ENCODE data around the gene ZBTB4.
A peak's percentile ranks its signal among the peaks of the same experiment; 100 is the strongest.
"Not testable (repeated sequence)": the region's sequence is repeated elsewhere in the genome, so short reads cannot be mapped to it uniquely, and the experiment has no call there.

ZBTB4 gene

DNA sequence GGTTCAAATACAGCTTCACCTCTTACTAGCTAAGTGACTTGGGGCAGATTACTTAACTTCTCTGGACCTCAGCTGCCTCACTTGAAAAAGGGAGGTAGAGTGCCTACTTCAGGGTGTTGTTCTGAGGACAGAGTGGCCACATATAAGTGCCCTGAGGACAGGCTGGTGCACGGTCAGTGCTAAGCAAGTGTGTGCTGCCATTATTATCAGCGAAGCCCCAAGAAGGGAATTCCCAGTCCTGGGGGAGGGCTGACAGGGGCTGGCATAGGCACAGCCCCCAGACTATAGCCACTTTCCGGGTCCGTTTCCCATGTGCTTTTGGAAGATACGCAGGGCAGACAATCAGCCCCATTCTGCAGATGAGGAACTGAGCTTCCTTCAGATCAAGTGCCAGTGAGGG is 2.5 kb downstream of the ZBTB4 start:
- no peak for DNase-seq (ENCODE audit: low spot score)
- no peak overlapping the region for H3K9ac ChIP-seq (ENCODE audit: low read depth, low read length, poor library complexity)
- H3K23ac ChIP-seq (ENCODE audit: low read depth, low read length, poor library complexity) = peak overlapping the region; percentile 80
- no peak overlapping the region for H3K4me3 ChIP-seq (ENCODE audit: low read length in 2 of 2)
- H3K4me2 ChIP-seq (ENCODE audit: insufficient read depth, low read length, poor library complexity, severe bottlenecking) = no peak overlapping the region
- peak overlapping the region; percentile 75 for H2BK5ac ChIP-seq (ENCODE audit: low read length)
- peaks cover 18% of the 10 kb centered on the region for H3K79me1 ChIP-seq (ENCODE audit: low read depth, low read length)
- H2AFZ ChIP-seq (ENCODE audit: low read length) = no peak overlapping the region
- no peaks in the 10 kb centered on the region for H3K9me3 ChIP-seq (replicated peaks in 1 of 2; ENCODE audit: control insufficient read depth in 2 of 2, insufficient read depth in 1 of 2, low read depth in 1 of 2, low read length in 2 of 2)
- peaks cover 18 to 20% of the 10 kb centered on the region in 2 donors for H3K4me1 ChIP-seq (ENCODE audit: control insufficient read depth in 2 of 2, insufficient read depth in 1 of 2, low read depth in 1 of 2, low read length in 2 of 2)
- H4K8ac ChIP-seq (ENCODE audit: low read depth, low read length) = no peak overlapping the region
- no peak overlapping the region for H3K27ac ChIP-seq (replicated peaks; ENCODE audit: low read length)
- peaks cover 0 to 3% of the 10 kb centered on the region in 2 donors for H3K36me3 ChIP-seq (replicated peaks in 1 of 2; ENCODE audit: control insufficient read depth in 2 of 2, insufficient read depth in 2 of 2, low read length in 2 of 2)
- H2BK120ac ChIP-seq (ENCODE audit: low read depth, low read length) = no peak overlapping the region
- WGBS, 2 donors (ENCODE audit: extremely low coverage in 2 of 2, insufficient read length in 2 of 2, insufficient replicate concordance in 1 of 2) = no CpG with 5 or more reads among the region's 5 CpGs
- H4K91ac ChIP-seq (ENCODE audit: low read depth, low read length, poor library complexity) = no peak overlapping the region
- no peak overlapping the region for H2AK5ac ChIP-seq (ENCODE audit: low read depth, low read length)
- H3K4ac ChIP-seq (ENCODE audit: low read length) = peak overlapping the region; percentile 76
- no peak overlapping the region for H3K14ac ChIP-seq (ENCODE audit: low read length)
- peak overlapping the region; percentile 46 for H2BK12ac ChIP-seq (ENCODE audit: low read length)
- H3K18ac ChIP-seq (ENCODE audit: low read length) = no peak overlapping the region
- H3K27me3 ChIP-seq (ENCODE audit: control insufficient read depth in 3 of 3, insufficient read depth in 3 of 3, low read depth in 1 of 3, low read length in 3 of 3) = no peaks in the 10 kb centered on the region
- peak overlapping the region; percentile 49 for H2BK15ac ChIP-seq (ENCODE audit: low read length)

- H3K27ac ChIP-seq (replicated peaks; ENCODE audit: low read length) = no peak overlapping the region
- WGBS, 2 donors (ENCODE audit: extremely low coverage in 2 of 2, insufficient read length in 2 of 2, insufficient replicate concordance in 1 of 2) = no CpG with 5 or more reads among the region's 3 CpGs
These were observed 2.9 kb downstream of the ZBTB4 start for GRCh38 chr17:7476494-7476893.

GRCh38 chr17:7475764-7476422 is 3.5 kb downstream of the ZBTB4 start:
- WGBS, 2 donors (ENCODE audit: extremely low coverage in 2 of 2, insufficient read length in 2 of 2, insufficient replicate concordance in 1 of 2) = no CpG with 5 or more reads among the region's 15 CpGs
- H3K9me3 ChIP-seq (replicated peaks in 1 of 2; ENCODE audit: control insufficient read depth in 2 of 2, insufficient read depth in 1 of 2, low read depth in 1 of 2, low read length in 2 of 2) = no peaks in the 10 kb centered on the region
- H3K79me1 ChIP-seq (ENCODE audit: low read depth, low read length) = peaks cover 18% of the 10 kb centered on the region
- no peak overlapping the region for H3K23ac ChIP-seq (ENCODE audit: low read depth, low read length, poor library complexity)
- no peak overlapping the region for H2BK15ac ChIP-seq (ENCODE audit: low read length)
- H3K27me3 ChIP-seq (ENCODE audit: control insufficient read depth in 3 of 3, insufficient read depth in 3 of 3, low read depth in 1 of 3, low read length in 3 of 3) = no peaks in the 10 kb centered on the region
- no peak overlapping the region for H3K27ac ChIP-seq (replicated peaks; ENCODE audit: low read length)
- H4K91ac ChIP-seq (ENCODE audit: low read depth, low read length, poor library complexity) = no peak overlapping the region
- H4K8ac ChIP-seq (ENCODE audit: low read depth, low read length) = no peak overlapping the region
- H3K4me3 ChIP-seq (ENCODE audit: low read length in 2 of 2) = no peak overlapping the region
- no peak overlapping the region for H3K18ac ChIP-seq (ENCODE audit: low read length)
- H3K4me2 ChIP-seq (ENCODE audit: insufficient read depth, low read length, poor library complexity, severe bottlenecking) = no peak overlapping the region
- no peak overlapping the region for H3K4ac ChIP-seq (ENCODE audit: low read length)
- DNase-seq (ENCODE audit: low spot score) = no peak
- H3K9ac ChIP-seq (ENCODE audit: low read depth, low read length, poor library complexity) = no peak overlapping the region
- no peak overlapping the region for H2BK120ac ChIP-seq (ENCODE audit: low read depth, low read length)
- peaks cover 18 to 20% of the 10 kb centered on the region in 2 donors for H3K4me1 ChIP-seq (ENCODE audit: control insufficient read depth in 2 of 2, insufficient read depth in 1 of 2, low read depth in 1 of 2, low read length in 2 of 2)
- no peak overlapping the region for H2AK5ac ChIP-seq (ENCODE audit: low read depth, low read length)
- no peak overlapping the region for H2BK5ac ChIP-seq (ENCODE audit: low read length)
- H3K36me3 ChIP-seq (replicated peaks in 1 of 2; ENCODE audit: control insufficient read depth in 2 of 2, insufficient read depth in 2 of 2, low read length in 2 of 2) = peaks cover 0 to 3% of the 10 kb centered on the region in 2 donors
- H3K14ac ChIP-seq (ENCODE audit: low read length) = no peak overlapping the region
- no peak overlapping the region for H2AFZ ChIP-seq (ENCODE audit: low read length)
- no peak overlapping the region for H2BK12ac ChIP-seq (ENCODE audit: low read length)

More at GRCh38 chr17:7476494-7476893, 2.9 kb downstream of the ZBTB4 start:
- Histone ChIP-seq H2BK12ac (ENCODE audit: low read length) (no peak overlapping the region), H3K9me3 (replicated peaks in 1 of 2; ENCODE audit: control insufficient read depth in 2 of 2, insufficient read depth in 1 of 2, low read depth in 1 of 2, low read length in 2 of 2) (no peaks in the 10 kb centered on the region), H3K9ac (ENCODE audit: low read depth, low read length, poor library complexity) (no peak overlapping the region), H2BK5ac (ENCODE audit: low read length) (no peak overlapping the region), H3K4ac (ENCODE audit: low read length) (no peak overlapping the region), H2BK120ac (ENCODE audit: low read depth, low read length) (no peak overlapping the region), H3K79me1 (ENCODE audit: low read depth, low read length) (peaks cover 18% of the 10 kb centered on the region), H3K36me3 (replicated peaks in 1 of 2; ENCODE audit: control insufficient read depth in 2 of 2, insufficient read depth in 2 of 2, low read length in 2 of 2) (peaks cover 0 to 3% of the 10 kb centered on the region in 2 donors), H3K4me3 (ENCODE audit: low read length in 2 of 2) (no peak overlapping the region), H4K91ac (ENCODE audit: low read depth, low read length, poor library complexity) (no peak overlapping the region), H4K8ac (ENCODE audit: low read depth, low read length) (no peak overlapping the region), H2AK5ac (ENCODE audit: low read depth, low read length) (no peak overlapping the region), H2BK15ac (ENCODE audit: low read length) (no peak overlapping the region), H3K14ac (ENCODE audit: low read length) (no peak overlapping the region), H3K4me2 (ENCODE audit: insufficient read depth, low read length, poor library complexity, severe bottlenecking) (no peak overlapping the region), H3K27me3 (ENCODE audit: control insufficient read depth in 3 of 3, insufficient read depth in 3 of 3, low read depth in 1 of 3, low read length in 3 of 3) (no peaks in the 10 kb centered on the region), H2AFZ (ENCODE audit: low read length) (no peak overlapping the region), H3K23ac (ENCODE audit: low read depth, low read length, poor library complexity) (no peak overlapping the region), H3K4me1 (ENCODE audit: control insufficient read depth in 2 of 2, insufficient read depth in 1 of 2, low read depth in 1 of 2, low read length in 2 of 2) (peaks cover 18 to 20% of the 10 kb centered on the region in 2 donors), H3K18ac (ENCODE audit: low read length) (no peak overlapping the region)
- DNase-seq (ENCODE audit: low spot score) = no peak

DNA sequence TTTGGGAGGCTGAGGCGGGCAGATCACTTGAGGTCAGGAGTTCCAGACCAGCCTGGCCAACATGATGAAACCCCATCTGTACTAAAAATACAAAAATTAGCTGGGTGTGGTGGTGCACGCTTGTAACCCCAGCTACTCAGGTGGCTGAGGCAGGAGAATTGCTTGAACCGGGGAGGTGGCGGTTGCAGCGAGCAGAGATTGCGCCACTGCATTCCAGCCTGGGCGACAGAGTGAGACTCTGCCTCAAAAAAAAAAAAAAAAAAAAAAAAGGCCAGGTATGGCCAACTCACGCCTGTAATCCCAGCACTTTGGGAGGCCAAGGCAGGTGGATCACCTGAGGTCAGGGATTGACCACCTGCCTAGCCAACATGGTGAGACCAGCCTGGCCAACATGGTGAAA is 4.7 kb downstream of the ZBTB4 start:
- not testable (repeated sequence) for H4K8ac ChIP-seq (ENCODE audit: low read depth, low read length); H2BK12ac ChIP-seq (ENCODE audit: low read length); H3K18ac ChIP-seq (ENCODE audit: low read length); H3K9ac ChIP-seq (ENCODE audit: low read depth, low read length, poor library complexity); H2AK5ac ChIP-seq (ENCODE audit: low read depth, low read length); H3K4me2 ChIP-seq (ENCODE audit: insufficient read depth, low read length, poor library complexity, severe bottlenecking); DNase-seq (ENCODE audit: low spot score); H3K27me3 ChIP-seq (ENCODE audit: control insufficient read depth in 3 of 3, insufficient read depth in 3 of 3, low read depth in 1 of 3, low read length in 3 of 3); H3K4ac ChIP-seq (ENCODE audit: low read length); H2BK15ac ChIP-seq (ENCODE audit: low read length); H3K4me3 ChIP-seq (ENCODE audit: low read length in 2 of 2); H2BK5ac ChIP-seq (ENCODE audit: low read length); H4K91ac ChIP-seq (ENCODE audit: low read depth, low read length, poor library complexity); H3K14ac ChIP-seq (ENCODE audit: low read length); H3K36me3 ChIP-seq (replicated peaks in 1 of 2; ENCODE audit: control insufficient read depth in 2 of 2, insufficient read depth in 2 of 2, low read length in 2 of 2); H3K9me3 ChIP-seq (replicated peaks in 1 of 2; ENCODE audit: control insufficient read depth in 2 of 2, insufficient read depth in 1 of 2, low read depth in 1 of 2, low read length in 2 of 2); H2BK120ac ChIP-seq (ENCODE audit: low read depth, low read length); H2AFZ ChIP-seq (ENCODE audit: low read length); H3K27ac ChIP-seq (replicated peaks; ENCODE audit: low read length); H3K23ac ChIP-seq (ENCODE audit: low read depth, low read length, poor library complexity)
- WGBS, 2 donors (ENCODE audit: extremely low coverage in 2 of 2, insufficient read length in 2 of 2, insufficient replicate concordance in 1 of 2) = no CpG with 5 or more reads among the region's 8 CpGs
- peaks cover 18% of the 10 kb centered on the region for H3K79me1 ChIP-seq (ENCODE audit: low read depth, low read length)
- H3K4me1 ChIP-seq (ENCODE audit: control insufficient read depth in 2 of 2, insufficient read depth in 1 of 2, low read depth in 1 of 2, low read length in 2 of 2) = peaks cover 14 to 16% of the 10 kb centered on the region in 2 donors
